NCI-H2171 treated with DMSO at 0.1 percent for 48 hours (cell line): Measurements from ENCODE around the gene FBXL12.
"Not testable (repeated sequence)": the region's sequence is repeated elsewhere in the genome, so short reads cannot be mapped to it uniquely, and the experiment has no call there.

Source experiments
- DNase-seq: peaks from one replicate; lab custom pipeline; 2025; lab: John Stamatoyannopoulos, UW

Gene FBXL12

GRCh38 chr19:9792206-9793070 is 26.4 kb downstream of the FBXL12 start:
- DNase-seq = peak; percentile 79

DNA sequence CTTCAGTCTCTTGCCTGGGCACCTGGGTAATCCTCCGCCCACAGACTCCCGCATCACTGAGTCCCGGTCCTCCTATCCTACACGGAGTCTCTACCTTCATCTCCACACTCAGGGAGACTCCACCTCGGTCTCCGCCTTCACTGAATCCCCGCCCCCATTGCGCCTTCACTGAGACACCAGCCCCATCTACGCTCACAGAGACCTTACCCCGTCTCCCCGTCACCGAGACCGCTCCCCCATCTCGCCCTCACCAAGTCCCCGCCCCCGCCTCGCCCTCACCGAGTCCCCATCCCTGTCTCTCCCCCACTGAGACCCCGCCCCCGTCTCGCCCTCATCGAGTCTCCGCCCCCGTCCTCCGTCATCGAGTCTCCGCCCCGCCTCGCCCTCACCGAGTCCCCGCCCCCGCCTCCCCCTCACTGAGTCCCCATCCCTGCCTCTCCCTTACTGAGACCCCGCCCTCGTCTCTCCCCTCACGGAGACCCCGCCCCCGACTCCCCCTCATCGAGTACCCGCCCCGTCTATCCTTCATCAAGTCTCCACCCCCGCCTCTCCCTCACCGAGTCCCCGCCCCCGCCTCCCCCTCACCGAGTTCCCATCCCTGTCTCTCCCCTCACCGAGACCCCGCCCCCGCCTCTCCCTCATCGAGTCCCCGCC is 27.2 kb downstream of the FBXL12 start:
- DNase-seq = peak; percentile 81

- not testable (repeated sequence) for DNase-seq
Measured at GRCh38 chr19:9791073-9791367, 27.9 kb downstream of the FBXL12 start.

- DNase-seq = not testable (repeated sequence)
Measured at GRCh38 chr19:9789579-9789978, 29.3 kb downstream of the FBXL12 start.

- no peak for DNase-seq
Measured at GRCh38 chr19:9789066-9789465, 29.8 kb downstream of the FBXL12 start.

DNA sequence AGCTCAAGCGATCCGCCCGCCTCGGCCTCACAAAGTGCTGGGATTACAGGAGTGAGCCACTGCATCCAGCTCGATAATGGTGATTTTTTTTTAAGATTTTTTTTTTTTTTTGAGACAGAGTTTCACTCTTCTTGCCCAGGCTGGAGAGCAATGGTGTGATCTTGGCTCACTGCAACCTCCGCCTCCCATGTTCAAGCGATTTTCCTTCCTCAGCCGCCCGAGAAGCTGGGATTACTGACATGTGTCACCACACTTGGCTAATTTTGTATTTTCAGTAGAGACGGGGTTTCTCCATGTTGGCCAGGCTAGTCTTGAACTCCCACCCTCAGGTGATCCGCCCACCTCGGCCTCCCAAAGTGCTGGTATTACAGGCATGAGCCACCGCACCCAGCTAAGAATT is 30.3 kb downstream of the FBXL12 start:
- not testable (repeated sequence) for DNase-seq

DNA sequence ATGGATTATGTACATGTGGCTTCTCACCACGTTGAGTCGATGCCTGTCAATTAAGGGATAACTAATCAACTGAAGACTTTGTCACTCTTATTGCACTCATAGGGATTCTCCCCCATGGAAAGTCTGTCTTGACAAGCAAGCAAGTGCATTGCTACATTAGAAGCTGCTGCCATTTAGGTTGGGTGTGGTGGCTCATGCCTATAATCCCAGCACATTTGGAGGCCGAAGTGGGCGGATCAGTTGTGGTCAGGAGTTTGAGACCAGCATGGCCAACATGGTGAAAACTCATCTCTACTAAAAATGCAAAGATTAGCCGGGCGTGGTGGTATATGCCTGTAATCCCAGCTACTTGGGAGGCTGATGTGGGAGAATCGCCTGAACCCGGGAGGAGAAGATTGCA is 32.1 kb downstream of the FBXL12 start:
- no peak for DNase-seq

DNA sequence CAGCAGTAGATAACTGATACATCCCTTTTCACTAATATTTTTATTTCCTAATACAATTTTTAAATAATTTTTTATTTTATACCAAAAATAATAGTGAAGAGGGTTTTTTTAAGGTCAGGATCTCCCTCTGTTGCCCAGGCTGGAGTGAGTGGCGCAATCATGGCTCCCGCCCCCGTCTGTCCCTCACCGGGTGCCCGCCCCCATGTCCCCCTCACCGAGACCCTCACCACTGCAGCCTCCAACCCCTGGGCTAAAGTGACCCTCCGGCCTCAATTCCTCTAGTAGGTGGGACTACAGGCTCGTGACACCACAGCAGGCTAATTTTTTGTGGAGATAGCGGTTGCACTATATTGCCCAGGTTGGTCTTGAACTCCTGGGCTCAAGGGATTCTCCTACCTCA is 32.5 kb downstream of the FBXL12 start:
- DNase-seq = no peak

GRCh38 chr19:9785367-9786331 is 33.2 kb downstream of the FBXL12 start:
- DNase-seq = peak; percentile 86

GRCh38 chr19:9784163-9784496 is 34.7 kb downstream of the FBXL12 start:
- DNase-seq = not testable (repeated sequence)

- DNase-seq = no peak
Measured at GRCh38 chr19:9782338-9782737, 36.5 kb downstream of the FBXL12 start.

DNA sequence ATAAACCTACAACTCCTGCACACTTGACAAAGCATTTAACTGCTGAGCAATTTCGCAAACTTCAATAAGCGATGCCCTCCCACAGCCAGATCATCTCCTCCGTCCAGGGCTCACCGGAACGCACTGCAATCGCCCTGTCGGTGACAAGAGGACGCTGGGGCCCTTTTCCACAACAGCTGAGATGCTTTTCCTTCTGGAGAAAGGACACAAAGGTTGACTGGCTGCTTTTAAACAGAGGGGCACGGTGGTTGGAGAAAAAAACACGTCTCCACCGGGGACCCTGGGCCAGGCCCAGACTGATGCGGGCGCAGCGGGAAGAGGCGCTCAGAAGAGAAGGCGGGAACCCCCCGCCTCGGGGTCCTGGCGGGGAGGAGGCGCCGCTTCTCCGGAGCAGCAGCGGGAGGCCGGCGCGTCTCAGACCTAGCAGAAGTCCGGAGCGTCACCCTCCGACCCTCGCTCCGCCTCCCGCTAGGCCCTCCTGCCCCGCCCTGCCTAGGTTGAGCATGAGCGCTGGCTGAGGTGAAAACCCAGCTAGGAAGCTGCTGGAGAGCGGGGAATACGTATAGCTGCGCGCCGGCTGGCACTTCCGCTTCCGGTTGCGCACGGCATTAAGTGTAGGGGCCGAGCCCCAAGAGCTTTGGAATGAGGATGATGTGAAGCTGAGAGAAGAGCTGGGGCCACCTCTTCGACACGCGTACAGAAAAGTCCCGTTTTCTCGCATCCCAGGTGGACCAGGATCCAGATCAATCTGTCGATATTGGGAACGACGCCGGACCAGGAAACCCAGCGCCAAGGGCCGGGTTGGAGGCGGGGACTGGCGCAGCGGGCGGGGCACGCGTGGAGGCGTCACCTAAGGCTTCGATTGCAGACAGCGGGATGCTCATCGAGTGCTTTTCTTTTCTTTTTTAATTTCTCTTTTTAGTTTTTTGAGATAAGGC is 50.4 kb downstream of the FBXL12 start, which contains the start of gene ZNF846:
Gene ZNF846 (minus strand): TSS at position 564 of the 938 bp plus-strand sequence. CDS start 3,788 bp downstream, outside the sequence.
- peak; percentile 94 for DNase-seq
